ENCODE data around the gene SHISA9. TPM values are rescaled to one million over a fixed set of nuclear protein-coding genes. Genes with fewer than 3 reads are reported as not detected.

Gene SHISA9
- total RNA-seq, 1 donor from 2014 or later = 5.3 TPM

DNA sequence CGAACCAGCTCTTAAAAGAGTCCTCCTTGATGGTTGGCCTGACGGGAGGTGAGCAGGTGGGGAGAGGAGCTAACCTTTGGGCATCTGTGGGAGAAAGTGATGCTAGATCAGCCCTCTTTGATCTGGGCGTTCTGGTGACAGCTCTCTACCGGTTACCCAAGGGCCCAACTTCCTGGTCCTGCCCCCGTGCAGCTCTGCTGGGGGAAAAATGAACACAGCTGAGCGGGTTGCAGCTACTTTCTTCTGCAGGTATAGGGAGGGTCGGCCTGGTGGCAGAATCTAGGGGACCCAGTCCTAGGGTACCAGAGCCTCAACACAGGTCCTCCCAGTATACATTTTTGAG is 2.9 kb downstream of the SHISA9 start:
- TF ChIP-seq, protein P1, sequence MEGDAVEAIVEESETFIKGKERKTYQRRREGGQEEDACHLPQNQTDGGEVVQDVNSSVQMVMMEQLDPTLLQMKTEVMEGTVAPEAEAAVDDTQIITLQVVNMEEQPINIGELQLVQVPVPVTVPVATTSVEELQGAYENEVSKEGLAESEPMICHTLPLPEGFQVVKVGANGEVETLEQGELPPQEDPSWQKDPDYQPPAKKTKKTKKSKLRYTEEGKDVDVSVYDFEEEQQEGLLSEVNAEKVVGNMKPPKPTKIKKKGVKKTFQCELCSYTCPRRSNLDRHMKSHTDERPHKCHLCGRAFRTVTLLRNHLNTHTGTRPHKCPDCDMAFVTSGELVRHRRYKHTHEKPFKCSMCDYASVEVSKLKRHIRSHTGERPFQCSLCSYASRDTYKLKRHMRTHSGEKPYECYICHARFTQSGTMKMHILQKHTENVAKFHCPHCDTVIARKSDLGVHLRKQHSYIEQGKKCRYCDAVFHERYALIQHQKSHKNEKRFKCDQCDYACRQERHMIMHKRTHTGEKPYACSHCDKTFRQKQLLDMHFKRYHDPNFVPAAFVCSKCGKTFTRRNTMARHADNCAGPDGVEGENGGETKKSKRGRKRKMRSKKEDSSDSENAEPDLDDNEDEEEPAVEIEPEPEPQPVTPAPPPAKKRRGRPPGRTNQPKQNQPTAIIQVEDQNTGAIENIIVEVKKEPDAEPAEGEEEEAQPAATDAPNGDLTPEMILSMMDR (conservative IDR thresholded peaks at IDR 0.05) = no peak
- DNase-seq (ENCODE audit: extremely low spot score, unreplicated experiment) = no peak
- H3K27ac Mint-ChIP-seq = no peak overlapping the region
- H3K4me3 Mint-ChIP-seq = peak overlapping the region; percentile 89
- no peaks in the 10 kb centered on the region for H3K36me3 Mint-ChIP-seq
- no peaks in the 10 kb centered on the region for H3K4me1 Mint-ChIP-seq (ENCODE audit: unreplicated experiment)
- H3K27me3 Mint-ChIP-seq = peaks cover 81% of the 10 kb centered on the region
- no peaks in the 10 kb centered on the region for H3K9me3 Mint-ChIP-seq

DNA sequence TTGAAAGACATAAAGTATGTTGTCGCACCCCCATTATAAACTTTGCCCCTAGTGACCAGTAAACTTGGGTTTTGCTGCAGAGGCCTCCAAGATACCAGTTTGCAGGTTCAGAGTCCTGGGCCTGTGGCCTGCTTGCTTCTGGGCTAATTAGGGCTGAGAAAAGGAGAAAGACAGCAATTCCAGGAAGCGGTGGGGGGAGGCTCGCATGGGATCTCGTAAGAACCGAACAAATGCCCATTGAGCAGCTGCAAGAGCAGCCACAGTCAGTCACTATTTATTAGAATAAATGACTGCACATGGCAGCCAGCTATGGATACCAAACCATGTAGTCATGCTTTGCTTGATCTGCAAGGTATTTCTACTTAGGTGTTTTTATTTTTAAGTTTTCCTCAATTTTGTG is 4.9 kb downstream of the SHISA9 start:
- Mint-ChIP-seq H3K4me3 (no peak overlapping the region), H3K4me1 (ENCODE audit: unreplicated experiment) (no peaks in the 10 kb centered on the region), H3K9me3 (no peaks in the 10 kb centered on the region), H3K36me3 (no peaks in the 10 kb centered on the region), H3K27ac (no peak overlapping the region), H3K27me3 (peaks cover 76% of the 10 kb centered on the region)
- TF ChIP-seq, protein P1 (conservative IDR thresholded peaks at IDR 0.05) = no peak
- DNase-seq (ENCODE audit: extremely low spot score, unreplicated experiment) = no peak

DNA sequence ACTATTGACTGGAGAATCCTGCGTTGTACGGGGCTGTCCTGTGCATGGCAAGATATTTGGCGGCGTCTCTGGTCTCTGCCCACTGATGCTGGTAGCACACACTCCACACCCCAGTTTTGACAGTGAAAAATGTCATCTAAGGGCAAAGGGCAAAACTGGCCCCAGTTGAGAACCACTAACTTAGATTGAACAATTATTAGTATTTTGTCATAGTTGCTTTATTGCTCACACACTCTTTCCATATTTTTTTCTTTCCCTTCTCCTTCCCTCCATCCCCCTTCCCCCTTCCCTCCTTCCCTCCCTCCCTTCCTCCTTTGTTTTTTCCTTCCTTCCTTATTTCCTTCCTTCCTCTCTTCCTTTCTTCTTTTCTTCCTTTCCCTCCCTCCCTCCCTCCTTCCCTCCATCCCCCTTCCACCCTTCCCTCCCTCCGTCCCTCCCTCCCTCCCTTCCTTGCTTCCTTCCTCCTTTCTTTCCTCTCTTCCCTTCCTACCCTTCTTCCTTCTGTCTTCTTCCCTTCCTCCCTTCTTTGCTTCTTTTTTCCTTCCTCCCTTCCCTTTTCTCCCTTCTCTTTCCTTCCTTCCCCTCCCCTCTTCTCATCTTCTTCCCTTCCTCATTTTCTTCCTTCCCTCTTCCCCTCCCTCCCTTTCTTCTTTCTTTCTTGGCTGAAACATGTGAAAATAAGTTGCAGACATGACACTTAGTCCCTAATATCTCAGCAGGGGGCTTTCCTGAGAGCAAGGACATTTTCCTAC is 5.5 kb downstream of the SHISA9 start:
- DNase-seq (ENCODE audit: extremely low spot score, unreplicated experiment) = no peak
- H3K9me3 Mint-ChIP-seq = no peaks in the 10 kb centered on the region
- H3K36me3 Mint-ChIP-seq = no peaks in the 10 kb centered on the region
- H3K4me1 Mint-ChIP-seq (ENCODE audit: unreplicated experiment) = no peaks in the 10 kb centered on the region
- H3K4me3 Mint-ChIP-seq = no peak overlapping the region
- H3K27ac Mint-ChIP-seq = no peak overlapping the region
- H3K27me3 Mint-ChIP-seq = peaks cover 79% of the 10 kb centered on the region
- TF ChIP-seq, protein P1 (conservative IDR thresholded peaks at IDR 0.05) = no peak

DNA sequence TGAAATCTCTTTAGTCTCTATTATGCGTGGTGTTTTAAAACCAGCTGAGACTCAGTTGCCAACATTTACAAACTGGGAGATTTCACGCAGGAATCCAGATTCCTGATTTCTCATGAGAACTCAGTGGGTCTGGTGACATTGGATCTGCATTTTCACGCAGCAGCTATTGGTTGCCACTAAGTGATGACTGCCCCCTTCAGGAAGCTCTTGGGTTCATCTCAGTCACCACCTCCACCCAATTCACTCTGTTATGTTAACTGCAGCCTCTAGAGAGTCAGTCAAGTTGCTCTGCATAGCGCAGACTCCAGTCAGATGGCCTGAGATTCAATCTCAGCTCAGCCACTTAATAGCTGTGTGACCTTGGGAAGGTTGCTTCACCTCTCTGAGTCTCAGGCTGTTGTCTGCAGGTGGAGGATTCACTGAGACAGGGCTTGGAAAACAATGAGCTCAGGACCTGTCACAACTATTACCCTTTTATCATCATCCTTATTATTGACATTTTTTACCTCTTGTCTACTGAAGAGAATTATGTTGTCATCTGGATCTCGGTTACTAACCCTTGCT is 6.4 kb downstream of the SHISA9 start:
- no peak overlapping the region for H3K4me3 Mint-ChIP-seq
- no peak for DNase-seq (ENCODE audit: extremely low spot score, unreplicated experiment)
- no peak overlapping the region for H3K27ac Mint-ChIP-seq
- H3K36me3 Mint-ChIP-seq = no peaks in the 10 kb centered on the region
- no peaks in the 10 kb centered on the region for H3K4me1 Mint-ChIP-seq (ENCODE audit: unreplicated experiment)
- H3K27me3 Mint-ChIP-seq = peaks cover 78% of the 10 kb centered on the region
- no peaks in the 10 kb centered on the region for H3K9me3 Mint-ChIP-seq
- TF ChIP-seq, protein P1 (conservative IDR thresholded peaks at IDR 0.05) = peak; percentile 55

DNA sequence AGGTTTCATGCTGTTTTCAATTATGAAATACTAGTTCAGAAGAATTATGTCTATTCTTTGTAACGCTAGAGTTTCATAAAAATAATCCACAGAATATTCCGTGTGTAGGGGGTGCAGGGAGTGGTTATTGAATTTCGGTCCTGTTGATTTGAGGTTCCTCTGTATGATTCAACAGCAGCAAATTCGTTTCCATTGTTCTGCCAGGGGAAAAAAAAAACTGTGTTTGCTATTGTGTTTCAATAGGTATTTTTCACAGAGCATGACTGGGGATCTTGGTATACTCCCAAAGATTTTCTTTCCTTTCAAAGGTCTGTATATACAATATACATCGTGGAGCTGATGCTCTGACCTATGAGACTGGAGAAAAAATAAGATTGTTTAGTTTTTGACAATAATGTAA is 15.8 kb downstream of the SHISA9 start:
- no peaks in the 10 kb centered on the region for H3K36me3 Mint-ChIP-seq
- peaks cover 3% of the 10 kb centered on the region for H3K27me3 Mint-ChIP-seq
- no peak overlapping the region for H3K4me3 Mint-ChIP-seq
- H3K4me1 Mint-ChIP-seq (ENCODE audit: unreplicated experiment) = no peaks in the 10 kb centered on the region
- H3K27ac Mint-ChIP-seq = no peak overlapping the region
- no peak for DNase-seq (ENCODE audit: extremely low spot score, unreplicated experiment)
- TF ChIP-seq, protein P1 (conservative IDR thresholded peaks at IDR 0.05) = no peak
- H3K9me3 Mint-ChIP-seq = no peaks in the 10 kb centered on the region

Measured in type B pancreatic cell (in vitro differentiated cells).